NCI-H2107 treated with DMSO at 0.1 percent for 48 hours (cell line): Measurements from ENCODE around the gene NFATC2IP.
"Not testable (repeated sequence)": the region's sequence is repeated elsewhere in the genome, so short reads cannot be mapped to it uniquely, and the experiment has no call there.

Source experiments
- DNase-seq: peaks from one replicate; lab custom pipeline; 2025; ENCODE audit not compliant: unreplicated experiment; lab: John Stamatoyannopoulos, UW

Gene NFATC2IP

DNA sequence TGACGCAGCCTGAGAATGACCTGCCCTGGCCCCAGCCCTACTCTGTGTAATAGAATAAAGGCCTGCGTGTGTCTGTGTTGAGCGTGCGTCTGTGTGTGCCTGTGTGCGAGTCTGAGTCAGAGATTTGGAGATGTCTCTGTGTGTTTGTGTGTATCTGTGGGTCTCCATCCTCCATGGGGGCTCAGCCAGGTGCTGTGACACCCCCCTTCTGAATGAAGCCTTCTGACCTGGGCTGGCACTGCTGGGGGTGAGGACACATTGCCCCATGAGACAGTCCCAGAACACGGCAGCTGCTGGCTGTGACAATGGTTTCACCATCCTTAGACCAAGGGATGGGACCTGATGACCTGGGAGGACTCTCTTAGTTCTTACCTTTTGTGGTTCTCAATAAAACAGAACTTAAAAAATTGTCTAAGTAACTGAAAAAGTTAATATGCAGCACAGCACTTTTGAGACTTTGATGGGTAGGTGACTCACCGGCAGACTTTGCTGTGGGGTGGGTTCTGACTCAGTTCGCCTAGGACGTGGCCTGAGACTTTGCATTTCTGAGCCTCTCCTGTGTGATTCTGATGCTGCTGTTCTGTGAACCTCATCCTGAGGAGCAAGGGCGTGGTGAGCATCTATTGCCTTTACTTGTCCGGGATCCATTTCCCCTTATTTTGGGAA is 39.8 kb downstream of the NFATC2IP start:
- DNase-seq: no peak

DNA sequence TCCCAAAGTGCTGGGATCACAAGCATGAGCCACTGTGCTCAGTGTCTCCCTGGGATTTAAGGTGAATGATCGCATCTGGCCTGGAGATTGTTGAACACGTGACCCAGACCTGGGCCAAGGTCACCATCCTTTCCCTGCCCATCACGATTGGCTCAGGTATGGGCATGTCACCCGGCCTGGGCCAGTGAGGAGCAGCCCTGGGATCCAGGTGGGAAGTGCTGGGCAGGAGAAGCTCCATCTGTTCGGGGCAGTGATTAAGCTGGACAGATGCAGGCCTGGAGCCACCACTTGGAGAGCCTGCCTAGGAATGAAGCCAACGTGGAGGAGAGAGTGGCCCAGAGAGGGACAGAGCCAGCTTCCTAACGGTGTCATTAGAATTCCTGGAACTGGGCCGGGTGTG is 41.0 kb downstream of the NFATC2IP start:
- no peak for DNase-seq

DNA sequence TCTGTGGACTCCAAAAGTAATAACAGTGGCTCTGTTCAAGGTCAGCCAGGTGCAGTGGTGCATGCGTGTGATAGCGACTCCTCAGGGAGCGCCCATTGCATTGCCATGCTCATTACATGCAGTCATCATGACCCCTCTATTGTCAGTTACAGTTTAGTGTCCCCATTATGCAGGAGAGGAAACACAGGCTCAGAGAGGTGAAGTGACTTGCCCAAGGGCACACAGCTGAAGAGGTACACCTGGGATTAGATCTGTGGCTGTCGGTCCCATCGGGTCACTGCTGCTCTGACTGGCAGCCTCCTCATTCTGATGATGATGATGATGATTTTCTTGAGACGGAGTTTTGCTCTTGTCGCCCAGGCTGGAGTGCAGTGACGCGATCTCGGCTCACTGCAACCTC is 41.8 kb downstream of the NFATC2IP start:
- no peak for DNase-seq

DNA sequence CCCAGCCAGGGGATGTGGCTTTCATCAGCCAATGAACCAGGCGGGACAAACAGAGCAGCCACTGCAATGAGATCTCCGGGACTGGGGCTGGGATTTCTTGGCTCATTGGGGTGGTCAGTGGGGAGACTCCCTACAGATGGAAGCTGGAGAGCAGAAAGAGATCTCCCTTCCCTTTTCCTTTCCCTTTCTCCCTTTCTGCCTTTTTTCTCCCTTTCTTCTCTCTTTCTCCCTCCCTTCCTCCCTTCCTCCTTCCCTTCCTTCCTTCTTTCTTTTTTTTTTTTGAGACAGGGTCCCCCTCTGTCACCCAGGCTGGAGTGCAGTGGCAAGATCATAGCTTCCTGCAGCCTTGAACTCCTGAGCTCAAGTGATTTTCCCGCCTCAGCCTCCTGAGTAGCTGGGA is 48.1 kb downstream of the NFATC2IP start:
- DNase-seq: no peak

DNA sequence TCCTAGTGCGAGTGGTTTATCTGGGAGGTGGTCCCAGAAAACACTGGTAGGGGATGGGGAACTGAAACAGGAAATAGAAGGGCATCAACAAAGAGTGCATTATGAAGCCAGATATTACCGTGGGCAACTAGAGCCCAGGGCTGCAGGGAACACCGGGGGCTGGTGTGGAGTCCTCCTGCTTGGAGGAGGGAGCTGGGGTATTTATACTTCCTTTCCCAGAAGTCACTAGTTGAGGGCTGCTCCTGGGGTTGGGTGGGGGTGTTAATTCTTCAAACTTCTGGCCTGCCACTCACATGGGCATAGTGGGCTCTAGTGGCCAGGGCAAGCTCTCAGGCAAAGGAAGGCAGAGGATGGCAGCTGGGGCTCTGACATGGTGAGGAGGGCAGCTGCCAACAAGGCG is 48.8 kb downstream of the NFATC2IP start:
- DNase-seq: no peak

DNA sequence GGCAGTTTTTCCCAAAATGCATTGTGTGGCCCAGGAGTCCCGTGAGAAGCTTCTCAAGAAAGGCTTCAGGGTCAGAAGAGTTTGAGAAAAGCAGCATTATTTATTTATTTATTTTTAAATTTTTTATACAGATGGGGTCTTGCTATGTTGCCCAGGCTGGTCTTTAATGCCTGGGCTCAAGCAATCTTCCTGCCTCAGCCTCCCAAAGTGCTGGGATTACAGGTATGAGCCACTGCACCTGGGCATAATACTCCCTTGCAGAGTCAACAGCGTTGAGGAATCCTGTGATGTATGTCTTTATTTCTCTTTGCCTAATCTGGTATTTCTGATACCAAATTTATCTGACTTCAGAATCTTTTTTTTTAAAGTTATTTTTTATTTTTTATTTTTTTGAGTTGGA is 49.3 kb downstream of the NFATC2IP start:
- no peak for DNase-seq

DNA sequence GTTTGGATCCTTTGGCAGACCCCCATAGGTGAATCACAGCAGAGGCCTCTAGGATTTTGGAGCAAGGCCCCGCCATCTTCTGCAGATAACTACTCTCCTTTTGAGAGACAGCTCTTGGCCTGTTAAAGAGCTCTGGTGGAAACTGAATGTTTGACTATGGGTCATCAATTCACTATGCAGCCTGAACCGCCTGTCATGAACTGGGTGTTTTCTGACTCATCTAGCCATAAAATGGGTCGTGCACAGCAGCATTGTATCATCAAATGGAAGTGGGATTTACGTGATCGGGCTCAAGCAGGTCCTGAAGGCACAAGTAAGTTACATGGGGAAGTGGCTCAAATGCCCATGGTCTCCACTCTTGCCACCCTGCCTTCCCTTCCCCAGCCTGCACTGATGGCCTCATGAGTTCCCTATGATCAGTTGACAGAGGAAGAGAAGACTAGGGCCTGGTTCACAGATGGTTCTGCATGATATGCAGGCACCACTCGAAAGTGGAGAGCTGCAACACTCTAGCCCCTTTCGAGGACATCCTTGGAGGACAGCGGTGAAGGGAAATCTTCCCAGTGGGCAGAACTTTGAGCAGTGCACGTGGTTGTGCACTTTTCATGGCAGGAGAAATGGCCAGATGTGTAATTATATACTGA is 53.9 kb downstream of the NFATC2IP start:
- not testable (repeated sequence) for DNase-seq

DNA sequence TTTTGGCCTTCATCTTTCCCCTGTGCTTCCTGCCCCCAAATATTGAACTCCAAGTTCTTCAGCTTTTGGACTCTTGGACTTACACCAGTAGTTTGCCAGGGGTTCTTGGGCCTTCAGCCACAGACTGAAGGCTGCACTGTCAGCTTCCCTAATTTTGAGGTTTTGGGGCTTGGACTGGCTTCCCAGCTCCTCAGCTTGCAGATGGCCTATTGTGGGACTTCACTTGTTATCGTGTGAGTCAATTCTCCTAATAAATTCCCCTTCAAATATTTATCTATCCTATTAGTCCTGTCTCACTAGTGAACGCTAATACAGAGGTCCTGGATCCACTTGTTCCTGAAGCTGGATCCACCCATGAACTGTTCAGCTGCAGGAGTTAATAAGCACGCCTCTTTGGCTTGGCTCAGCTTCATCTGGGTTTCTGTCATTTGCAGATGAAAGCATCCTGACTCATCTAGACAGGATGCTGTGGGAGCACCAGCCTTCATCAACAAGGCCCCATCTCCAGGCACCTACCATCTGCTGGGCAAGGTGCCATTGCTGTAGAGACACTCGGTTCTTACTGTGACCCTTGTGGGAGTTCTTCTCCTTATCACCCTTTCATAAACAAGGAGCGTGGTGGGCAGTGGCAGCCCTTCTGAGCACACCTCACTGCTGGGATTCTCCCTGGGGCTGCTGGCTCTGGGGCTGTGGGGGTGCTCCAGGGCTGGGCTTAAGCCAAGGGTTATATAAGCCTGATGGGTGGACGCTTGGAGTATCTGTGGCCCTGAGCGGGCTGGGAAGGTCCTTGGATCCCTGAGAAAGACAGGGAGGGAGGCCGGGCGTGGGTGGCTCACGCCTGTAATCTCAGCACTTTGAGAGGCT is 57.2 kb downstream of the NFATC2IP start:
- DNase-seq: no peak

DNA sequence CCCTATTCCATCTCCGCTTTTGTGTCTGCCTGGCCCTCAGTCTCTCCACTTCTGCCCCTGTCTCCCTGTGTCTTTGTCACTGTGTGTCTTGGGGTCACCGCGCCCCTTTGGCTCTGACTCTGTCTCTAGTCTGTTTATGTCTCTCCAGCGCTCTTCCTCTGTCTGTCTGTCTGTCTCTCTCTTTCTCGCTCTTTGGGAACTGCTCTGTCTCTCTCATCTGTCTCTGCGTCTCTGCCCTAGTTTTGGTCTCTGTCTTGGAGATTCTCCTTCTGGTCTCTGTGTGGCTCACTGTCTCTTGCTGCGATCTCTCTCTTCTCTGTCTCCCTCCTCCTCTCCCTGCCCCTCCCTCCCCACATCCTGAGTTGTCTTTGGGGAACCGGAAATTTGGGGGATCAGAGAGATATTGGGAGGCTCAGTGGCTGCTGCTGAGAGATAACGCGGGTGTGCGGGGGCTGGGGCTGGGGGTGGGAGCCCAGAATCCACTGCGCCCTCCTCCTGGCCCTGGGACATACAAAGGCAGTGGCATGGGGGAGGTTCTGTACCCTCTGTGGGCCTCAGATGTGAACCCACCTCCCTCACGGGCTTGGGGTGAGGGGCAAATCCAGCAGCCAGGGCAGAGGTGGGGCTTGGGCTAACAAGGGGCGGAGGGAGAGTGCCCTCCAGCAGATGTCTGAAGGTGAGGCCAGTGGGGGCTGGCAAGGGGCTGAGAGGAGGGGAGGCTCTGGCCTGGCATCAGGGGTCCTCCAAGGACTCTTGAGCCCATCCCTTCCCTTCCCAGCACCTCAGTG is 58.5 kb downstream of the NFATC2IP start:
- DNase-seq: no peak

DNA sequence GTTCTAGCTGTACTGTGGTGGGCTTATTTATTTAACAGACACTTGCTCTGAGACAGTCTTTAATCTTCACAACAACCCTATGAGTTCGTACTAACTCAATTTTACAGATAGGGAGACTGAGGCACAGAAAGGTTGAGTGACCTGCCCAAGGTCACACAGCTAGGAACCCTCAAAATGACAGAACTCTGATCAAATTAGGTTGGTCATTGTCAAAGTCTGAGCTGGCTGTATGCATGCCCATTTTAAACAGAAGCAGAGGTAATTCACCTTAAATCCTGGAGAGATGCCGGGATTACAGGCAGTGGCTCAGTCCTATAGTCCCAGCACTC is 59.1 kb downstream of the NFATC2IP start:
- no peak for DNase-seq

DNA sequence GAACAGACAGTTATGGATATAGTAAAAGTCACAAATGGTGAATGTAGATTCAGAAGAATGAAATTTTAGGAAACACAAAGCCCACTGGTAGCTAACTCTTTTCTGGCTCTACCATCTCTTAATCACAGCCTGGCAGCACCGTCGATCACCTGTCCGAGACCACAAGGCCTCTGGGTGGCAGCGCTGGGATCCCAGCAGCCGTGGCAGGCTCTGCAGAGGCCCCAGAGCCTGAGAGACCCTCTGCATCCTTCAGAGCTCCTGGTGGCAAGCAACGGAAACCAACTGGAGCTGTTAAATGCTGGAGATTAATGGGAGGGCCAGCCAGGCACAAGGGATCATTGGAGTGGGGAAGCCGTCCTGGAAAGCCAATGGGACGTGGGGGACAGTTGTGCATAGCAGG is 60.4 kb downstream of the NFATC2IP start:
- no peak for DNase-seq

DNA sequence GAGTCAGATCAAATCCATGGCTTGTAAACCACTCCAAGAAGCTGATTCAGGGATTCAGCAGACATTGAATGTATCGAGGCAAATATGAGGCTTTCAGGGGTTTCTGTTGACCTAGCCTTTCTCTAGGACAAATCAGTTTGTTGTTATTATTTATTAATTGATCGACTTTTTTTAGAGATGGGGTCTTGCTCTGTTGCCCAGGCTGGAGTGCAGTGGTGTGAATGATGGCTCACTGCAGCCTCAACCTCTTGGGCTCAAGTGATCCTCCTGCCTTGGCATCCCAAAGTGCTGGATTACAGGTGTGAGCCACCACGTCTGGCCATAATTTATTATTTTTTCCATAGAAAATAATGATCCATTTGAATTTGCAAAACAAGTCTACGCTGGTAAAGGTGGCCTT is 61.1 kb downstream of the NFATC2IP start:
- no peak for DNase-seq

DNA sequence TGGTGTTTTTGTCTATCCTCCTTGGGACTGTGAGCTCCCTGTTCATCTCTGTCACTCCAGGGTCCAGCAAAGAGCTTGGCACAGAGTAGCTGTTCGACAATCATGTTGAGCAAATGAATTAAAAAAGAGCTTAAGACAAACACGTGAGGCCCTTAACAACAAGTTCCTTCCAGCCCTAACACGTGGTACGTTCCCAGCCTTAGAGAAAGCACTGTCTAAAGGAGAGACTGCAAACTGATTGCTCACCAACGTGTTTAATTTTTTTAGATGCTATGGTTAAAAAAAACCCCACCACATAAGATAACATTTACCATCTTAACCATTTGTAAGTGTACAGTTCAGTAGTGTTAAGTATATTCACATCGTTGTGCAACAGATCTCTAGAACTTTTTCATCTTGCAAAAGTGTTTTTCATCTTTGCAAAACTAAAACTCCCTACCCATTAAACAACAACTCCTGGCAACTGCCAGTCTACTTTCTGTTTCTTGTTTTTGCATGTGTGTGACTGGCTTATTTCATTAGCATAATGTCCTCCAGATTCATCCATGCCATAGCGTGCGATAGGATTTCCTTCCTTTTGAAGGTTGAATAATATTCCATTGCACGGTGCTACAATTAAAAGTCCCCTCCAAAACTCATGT is 62.3 kb downstream of the NFATC2IP start:
- DNase-seq: no peak

DNA sequence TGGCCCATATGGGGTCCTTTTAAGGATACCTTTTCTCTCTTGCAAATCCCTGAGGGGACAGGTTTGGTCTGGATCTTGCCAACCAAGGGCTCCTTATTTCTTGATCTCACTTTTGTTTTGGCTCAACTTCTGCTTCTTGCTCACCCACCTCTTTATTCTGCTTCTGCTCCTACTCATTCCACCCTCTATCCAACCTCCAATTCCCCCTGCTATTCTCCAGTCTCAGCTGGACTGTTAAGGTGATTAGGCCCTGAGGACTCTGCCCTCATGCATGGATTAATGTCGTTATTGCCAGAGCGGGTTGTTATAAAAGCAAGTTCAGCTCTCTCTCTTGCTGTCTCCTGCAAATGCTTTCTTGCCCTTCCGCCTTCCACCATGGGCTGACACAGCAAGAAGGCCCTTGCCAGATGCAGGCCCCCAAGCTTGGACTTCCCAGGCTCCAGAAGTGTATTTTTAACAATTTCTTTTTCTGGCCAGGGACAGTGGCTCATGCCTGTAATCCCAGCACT is 63.9 kb downstream of the NFATC2IP start:
- no peak for DNase-seq
